GM18498 (cell line): ENCODE measurements around the gene NFS1.
A peak's percentile ranks its signal among the peaks of the same experiment; 100 is the strongest.

Experiments used
- ATAC-seq: cut with Tn5 transposase; IDR thresholded peaks from one replicate; pipeline ENCODE4 v1.9.1; 2021; ENCODE audit warnings: mild to moderate bottlenecking, moderate library complexity; ENCODE audit not compliant: unreplicated experiment

Gene NFS1

DNA sequence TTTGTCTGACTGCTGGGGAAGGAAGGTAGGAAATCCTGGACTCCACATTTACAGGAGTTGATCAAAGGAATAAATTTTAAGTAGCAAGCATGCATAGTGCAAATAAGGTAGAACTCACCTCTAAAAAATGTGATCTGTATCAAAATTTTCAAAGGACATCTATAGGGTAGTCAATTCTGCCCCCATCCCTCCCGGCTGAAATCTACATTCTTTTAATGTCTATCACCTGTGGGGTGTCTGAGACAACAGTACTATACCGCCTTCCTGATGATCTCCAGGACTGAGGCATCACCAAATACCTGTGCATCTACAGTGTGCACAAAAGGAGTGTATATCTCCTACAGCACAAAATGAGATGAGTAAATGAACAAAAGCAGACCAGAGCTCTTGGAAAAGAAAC, 54.3 kb downstream of the NFS1 start:
- no peak for ATAC-seq

DNA sequence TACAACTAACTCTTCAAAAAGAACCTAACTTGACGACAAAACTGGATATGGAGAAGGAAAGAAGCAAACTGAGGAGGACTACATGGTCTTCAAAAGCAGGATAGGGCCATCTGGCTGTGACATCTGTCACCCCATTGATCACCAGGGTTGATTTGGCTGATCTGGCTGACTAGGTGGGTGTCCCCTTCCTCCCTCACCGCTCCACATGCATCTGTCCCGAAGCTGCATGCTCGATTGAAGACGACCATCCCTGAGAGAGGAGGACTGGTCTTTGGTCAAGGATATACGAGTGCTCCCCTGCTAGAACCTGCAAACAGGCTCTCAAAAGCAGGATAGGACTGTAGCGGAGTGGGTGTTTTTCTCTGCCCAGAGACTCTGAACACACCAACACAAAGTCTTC, 56.1 kb downstream of the NFS1 start:
- no peak for ATAC-seq

DNA sequence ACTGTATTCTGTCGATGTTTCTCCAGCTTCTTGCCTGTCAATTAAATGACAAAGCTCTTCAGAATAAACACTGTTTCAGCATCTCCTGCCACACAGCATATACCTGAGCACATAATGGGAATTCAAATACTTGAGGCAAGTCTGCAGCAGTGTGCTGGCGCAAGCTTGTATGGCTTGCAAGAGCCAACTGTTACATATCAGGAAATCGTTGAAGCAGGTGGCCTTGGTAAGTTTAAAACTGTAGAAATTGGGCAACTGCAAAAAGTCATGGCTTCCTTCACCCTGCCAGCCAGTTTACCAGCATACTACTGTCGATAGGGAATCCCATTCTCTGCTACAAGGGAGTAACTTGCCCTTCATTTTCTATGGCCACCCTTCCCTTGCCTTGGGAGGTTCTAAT, 57.4 kb downstream of the NFS1 start:
- no peak for ATAC-seq

DNA sequence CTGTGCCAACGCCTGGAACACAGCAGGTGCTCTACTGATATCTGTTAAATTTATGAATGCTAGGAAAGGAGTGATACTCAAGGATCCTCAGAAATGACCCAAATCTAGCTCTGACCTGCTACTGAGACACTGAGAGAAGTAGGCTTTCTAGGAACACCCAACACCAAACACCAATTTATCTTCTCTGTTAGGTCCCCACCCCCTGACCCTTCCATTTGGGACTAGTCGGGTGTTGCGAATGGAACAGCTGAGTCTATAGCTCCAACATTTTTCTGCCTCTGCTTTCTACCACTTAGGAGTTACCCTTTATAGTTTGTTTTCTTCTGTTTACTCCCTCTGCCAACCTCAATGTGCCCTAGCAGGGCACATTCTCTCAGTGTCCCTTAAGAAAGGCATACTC, 58.4 kb downstream of the NFS1 start:
- no peak for ATAC-seq

DNA sequence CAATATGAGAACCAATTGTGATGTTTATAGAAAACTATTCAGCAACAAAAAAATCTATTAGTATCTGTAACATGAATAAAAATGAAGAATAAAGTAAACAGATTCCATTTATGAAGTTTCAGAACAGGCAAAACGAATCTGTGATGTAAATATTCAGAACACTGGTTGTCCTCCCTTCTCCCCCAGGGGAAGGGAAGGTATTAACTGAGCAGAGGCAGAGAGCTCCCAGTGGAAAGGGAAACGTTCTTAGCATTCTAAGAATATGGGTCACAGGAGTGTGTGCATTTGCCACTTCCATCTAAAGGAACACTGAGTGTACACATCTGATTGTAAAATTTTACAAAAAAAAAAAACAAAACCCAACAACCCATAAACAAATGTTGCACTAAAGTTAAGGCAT, 60.4 kb downstream of the NFS1 start:
- no peak for ATAC-seq

DNA sequence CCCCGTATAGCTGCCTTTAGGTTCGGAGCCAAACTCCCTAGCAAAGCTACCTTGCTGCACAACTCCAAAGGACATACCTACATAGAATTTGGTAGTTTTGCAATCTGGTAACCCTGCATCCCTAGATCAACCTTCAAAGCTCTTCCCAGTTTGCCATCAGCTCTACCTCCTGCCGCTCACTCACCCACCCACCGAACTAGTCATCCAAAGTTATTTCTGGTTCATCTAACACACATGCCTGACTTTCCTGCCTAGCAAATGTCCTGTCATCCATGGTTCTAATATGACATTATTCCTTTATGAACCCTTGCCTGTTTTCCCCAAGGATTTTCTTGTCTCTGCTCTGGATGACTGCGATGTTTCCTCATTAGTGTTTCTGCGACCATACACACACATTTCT, 61.9 kb downstream of the NFS1 start:
- ATAC-seq: no peak

DNA sequence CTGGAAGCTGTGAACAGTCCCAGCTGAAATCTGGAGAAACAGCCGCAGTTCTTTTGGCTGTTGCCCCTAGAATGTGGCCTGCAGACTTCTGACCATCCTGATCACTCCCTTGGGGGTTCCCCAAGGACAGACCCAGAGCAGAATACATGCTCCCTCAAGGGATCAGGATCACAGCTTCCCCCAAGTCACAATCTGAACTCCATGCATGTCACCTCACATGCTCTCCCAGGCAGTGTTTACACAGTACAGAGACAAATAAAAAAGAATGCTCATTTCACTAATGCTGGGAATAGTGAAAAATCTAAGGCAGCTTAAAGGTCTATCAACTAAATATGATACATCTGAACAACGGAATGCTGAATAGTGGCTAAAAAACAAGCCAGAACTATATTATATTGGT, 63.1 kb downstream of the NFS1 start:
- ATAC-seq: no peak

DNA sequence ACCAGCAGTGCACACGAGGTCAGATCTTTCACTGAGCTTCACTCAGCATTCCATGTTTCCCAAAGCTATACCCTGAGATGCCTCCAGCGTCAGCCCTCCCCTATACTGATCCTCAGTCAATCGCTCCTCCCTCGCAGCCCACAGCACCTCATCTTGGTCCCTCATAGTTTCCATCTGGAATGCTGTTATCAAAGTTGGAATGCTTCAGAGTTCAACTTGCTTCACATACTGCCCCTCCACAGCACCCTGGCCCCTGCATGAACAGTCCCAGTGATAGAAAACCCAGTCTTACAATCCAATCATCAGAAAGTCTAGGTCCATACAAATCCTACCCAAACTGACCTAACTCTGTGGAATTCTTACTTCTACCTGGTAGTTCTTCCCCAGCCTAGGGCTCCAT, 63.5 kb downstream of the NFS1 start:
- no peak for ATAC-seq

DNA sequence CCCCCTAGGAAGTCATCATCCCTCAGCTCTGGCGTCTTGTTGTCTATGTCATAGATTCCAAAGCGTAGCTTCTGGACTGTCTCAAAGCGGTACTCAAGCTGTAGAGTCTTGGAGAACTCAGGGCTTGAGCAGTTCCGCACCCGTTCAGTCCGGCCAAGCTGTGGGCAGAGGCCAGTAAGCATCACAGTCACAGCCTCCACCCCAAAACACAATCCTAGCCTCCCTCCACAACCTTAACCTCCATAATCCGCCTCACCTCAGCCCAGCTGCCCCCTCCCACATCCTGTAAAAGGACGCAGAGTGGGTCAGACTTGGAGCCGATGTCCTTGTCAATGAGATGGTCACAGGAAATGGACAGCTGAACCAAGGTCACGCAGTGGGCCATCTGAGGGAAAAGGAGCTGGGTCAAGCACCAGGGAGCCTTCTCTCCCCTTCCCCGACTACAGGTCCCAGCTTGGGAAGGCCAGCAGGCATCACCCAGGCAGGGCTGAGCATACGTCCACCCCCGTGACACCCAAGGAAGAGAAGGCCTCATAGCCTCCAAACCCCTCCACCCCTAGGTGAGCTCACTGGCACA, 66.5 kb downstream of the NFS1 start:
- no peak for ATAC-seq

DNA sequence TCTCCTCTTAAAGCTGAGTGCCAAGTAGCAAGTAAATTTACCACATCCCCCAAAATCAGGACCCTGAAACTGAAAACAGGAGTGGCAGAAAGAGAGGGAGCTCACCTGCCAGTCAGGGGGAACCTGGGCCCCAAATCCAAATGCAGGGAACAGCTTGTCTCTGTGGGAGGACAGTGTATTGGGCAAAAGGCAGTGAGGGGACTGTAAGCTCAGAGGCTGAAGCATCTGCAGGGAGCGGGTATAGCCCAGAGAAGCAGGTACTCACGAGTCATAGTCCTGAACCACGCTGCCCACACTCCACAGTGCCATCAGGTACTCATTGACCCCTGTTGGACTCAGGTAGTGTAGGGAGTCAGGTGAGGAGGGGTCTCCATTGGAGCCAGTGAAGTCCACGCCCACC, 68.5 kb downstream of the NFS1 start:
- ATAC-seq: no peak

DNA sequence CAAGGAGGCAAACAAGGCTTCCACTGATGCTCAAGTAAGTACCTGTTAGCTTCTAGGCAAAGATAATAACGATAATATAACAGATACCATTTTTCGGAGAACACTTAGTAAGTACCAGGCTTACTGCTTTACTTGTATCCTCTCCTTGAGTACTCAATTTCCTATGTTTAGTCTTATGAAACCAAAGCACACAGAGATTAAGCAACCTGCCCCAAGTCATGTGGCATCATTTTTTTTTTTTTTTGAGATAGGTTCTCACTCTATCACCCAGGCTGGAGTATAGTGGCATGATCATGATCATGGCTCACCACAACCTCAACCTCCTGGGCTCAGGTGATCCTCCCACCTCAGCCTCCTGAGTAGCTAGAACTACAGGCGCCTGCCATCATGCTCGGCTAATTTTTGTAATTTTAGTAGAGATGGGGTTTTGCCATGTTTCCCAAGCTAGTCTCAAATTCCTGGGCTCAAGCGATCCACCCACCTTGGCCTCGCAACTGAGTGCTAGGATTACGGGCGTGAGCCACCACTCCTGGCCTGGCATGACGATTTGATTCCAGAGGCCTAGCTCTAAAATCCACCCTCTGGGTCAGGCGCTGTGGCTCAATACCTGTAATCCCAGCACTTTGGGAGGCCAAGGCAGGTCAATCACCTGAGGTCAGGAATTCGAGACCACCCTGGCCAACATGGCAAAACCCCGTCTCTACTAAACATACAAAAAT, 69.6 kb downstream of the NFS1 start:
- ATAC-seq: no peak

DNA sequence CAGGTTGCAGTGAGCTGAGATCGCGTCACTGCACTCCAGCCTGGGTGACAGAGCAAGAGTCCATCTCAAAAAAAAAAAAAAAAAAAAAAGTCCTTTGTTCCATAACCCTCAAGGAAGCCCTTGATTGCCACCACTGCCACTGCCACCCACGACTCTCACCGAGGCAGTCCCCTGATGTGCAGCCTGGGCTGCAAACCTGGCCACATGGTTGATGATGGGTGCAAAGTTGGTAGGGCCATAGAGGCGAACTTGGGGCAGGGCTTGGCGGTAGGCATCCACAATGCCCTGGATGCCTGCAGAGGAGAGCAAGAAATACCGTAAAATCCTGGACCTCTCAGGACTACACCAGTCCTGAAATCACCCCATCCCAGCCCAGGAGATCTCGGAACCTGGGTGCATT, 72.0 kb downstream of the NFS1 start:
- ATAC-seq: no peak

DNA sequence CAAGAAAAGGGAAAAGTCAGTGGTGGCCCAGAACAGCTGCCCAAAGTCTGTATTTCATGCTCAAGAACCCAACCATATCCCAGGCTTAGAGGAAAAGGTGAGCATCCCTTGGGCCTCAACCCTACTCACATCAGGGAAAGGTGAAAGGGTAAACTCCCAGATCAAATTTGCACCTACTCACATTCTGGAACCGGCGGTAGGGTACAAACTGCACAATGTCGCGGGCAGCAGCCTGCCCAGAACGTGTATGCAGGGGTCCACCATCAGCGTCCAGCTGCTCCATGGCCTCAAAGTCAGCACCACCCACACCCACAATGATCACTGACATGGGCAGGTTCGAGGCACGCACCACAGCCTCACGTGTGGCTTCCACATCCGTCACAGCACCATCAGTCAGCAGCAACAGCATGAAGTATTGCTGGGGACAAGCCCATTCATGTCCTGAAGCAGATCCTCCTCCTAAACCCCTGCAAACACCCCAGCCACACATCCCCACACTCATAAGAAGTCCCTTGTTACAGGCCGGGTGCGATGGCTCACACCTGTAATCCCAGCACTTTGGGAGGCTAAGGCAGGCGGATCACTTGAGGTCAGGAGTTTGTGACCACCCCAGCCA, 72.7 kb downstream of the NFS1 start:
- ATAC-seq: no peak

DNA sequence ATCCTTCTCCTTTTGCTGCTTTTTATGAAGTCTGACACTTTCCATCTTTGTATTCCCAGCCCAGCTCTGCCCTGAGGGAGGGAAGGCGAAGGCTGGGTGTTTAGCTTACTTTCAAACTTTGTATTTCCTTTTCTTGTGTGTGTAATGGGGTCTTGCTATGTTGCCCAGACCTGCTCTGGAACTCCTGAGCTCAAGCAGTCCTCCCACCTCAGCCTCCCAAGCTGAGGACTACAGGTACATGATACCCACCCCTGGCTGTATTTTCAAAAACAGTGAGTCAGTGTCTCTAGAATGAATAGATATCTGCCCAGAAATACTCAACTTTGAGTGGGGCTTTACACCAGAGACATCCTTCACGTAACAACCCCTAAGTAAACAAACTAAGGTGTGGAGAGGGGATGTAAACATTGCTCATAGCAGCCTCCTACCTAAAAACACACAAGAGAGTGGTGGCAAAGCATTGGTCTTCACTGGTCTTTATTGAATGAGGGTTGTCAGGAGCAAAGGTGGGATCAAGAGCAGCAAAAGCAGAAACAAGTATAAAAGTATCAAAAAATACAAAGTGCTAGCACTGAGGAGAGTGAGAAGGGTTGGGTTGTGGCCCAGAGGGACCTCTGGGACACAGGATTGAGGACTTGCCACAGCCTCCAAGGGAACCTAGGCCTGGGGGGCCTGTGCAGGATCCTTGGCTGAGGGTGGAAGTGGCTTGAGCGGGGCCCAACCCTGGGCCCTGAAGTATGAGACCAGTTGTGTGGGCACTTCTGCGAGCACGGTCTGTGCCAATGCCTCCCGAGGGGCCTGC, 73.4 kb downstream of the NFS1 start:
- ATAC-seq: no peak

DNA sequence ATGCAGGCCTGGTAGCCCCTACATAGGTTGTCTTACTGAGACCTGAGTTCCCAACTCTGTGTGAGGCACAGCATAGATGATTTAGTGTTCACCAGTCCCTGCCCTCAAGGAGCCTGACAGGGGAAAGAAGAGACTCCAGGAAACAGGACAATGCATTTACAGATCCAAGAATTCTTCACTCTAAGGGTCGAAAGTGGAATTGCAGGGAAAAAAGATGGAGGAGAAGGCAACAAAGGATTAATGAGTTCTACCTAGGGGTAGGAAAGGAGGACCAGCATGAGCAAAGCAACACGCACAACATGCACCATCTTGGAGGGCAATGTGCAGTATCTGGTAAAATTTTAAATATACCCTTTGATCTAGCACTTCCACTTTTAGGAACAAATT, 77.6 kb downstream of the NFS1 start:
- no peak for ATAC-seq

DNA sequence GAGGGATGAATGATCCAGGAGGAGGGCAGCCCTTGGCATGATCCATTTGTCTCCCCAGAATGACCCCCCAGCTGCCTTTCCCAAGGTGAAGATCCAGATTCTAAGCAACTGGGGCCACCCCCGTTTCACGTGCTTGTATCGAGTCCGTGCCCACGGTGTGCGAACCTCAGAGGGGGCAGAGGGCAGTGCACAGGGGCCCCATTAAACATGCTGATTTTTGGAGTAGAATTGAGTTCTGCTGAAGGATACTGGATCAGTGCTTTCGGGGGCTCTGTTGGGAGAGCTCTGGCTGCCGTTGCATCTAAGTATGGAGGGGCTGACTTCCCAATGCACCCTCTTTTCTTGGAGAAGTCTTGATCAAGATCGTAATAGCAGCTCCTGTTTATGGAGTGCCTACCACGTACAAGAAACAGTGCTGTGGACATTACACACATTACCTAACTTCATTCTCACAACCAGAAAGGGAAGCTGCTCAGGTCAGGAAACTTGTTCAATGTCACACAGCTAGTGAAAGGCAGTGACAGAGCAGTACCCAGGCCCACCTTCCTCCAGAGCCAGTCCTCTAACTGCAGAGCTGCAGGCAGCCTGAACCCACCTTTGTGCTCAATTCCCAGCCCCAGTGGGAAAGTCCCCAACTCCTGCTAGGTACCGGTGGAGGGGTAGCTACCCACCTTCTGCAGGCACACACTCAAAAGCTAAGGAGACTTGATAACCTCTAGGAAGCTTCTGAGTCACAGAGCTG, 78.2 kb downstream of the NFS1 start:
- ATAC-seq: no peak

DNA sequence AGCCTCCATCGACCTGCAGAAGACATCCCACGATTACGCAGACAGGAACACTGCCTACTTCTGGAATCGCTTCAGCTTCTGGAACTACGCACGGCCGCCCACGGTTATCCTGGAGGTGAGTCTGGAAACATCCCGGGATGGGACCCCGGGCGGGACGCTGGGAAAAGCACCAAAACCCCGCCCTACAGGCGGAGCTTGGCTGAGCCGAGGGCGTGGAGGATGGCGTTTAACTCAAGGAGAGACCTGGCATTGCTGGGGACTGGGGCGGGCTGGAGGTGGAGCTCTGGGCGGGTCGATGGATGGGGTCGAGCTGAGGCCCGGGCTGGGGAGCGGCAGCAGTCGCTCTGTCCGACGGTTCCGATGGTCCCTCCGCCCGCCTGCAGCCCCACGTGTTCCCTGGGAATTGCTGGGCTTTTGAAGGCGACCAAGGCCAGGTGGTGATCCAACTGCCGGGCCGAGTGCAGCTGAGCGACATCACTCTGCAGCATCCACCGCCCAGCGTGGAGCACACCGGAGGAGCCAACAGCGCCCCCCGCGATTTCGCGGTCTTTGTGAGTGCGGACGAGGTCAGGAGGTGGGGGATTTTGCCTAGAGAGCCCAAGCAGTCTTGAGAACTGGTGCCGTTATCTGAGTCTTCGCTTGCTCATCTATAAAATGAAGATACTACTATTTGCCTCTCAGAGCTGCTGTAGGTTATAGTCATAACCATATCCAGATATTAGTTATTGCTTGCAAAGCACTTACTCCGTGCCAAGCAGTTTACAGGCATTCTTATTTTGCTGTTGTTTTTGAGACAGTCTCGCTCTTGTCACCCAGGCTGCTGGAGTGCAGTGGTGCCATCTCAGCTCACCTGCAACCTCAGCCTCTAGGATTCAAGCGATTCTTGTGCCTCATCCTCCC, 79.7 kb downstream of the NFS1 start:
- ATAC-seq: peak; percentile 37

DNA sequence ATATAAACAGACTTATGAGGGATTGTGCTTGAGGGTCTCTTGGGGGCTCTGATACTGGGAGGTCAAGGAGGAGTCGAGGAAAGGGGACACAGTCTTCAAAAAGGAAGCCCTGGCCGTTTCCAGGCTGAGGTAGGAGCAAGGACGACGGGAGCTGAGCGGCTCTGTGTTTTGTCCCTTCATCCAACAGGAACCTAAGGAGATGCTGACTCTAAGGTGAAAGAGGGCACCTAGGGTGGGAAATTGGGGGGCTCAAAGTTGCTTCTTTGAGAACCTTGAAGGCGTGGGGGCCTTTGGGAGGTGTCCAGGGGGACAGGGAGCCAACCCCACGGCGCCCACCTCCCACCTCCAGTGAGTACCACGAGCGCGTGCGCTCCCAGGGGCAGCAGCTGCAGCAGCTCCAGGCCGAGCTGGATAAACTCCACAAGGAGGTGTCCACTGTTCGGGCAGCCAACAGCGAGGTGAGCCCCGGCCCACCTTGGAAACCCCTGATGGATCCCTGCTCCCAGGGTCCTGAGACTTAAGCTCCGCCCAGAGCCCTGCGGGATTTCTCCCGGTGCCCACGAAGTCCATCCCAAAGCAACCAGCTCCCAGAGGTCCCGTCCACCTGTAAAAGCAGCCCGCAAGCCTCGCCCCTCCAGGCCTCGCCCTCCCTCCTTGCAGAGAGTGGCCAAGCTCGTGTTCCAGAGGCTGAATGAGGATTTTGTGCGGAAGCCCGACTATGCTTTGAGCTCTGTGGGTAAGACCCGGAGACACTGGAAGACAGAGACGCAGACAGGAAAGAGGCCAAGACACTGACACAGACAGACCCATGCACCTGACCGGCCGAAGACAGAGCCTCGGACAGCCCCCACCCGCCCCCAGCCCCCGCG, 80.7 kb downstream of the NFS1 start:
- no peak for ATAC-seq
